H7 (cell line): ENCODE results near the gene FTCDNL1. TPM values are rescaled to one million over a fixed set of nuclear protein-coding genes. Genes with fewer than 3 reads are reported as not detected.

Source experiments
- DNase-seq: peaks from one replicate; pipeline ENCODE4 v3.0.0; 2012
- H3K27me3 ChIP-seq: 2 replicates; pipeline ENCODE4 v1.6.0; 2011; ENCODE audit warnings: mild to moderate bottlenecking, low read length; ENCODE audit not compliant: control insufficient read depth, insufficient read depth
- H3K36me3 ChIP-seq: replicated peaks from 2 replicates; pipeline ENCODE4 v1.5.1; 2011; ENCODE audit warnings: low read length; ENCODE audit not compliant: control insufficient read depth, insufficient read depth
- H3K4me3 ChIP-seq: 2 replicates; pipeline ENCODE4 v1.5.1; 2011; ENCODE audit warnings: low read depth, mild to moderate bottlenecking, control low read depth, low read length, moderate library complexity; ENCODE audit not compliant: insufficient read depth
- total RNA-seq: library from RNA; depleted of rRNA; stranded (reverse); fragments of >200 nt; shearing (Covaris generic); gene quantifications from 2 replicates; pipeline ENCODE4 v1.2.3, GENCODE V29; 2014

The FTCDNL1 gene
- total RNA-seq, 1 experiment from 2014 or later: 0.59 TPM

- H3K27me3 ChIP-seq: no peaks in the 10 kb centered on the region
Measured at GRCh38 chr2:199818754-199819153, 32.2 kb downstream of the FTCDNL1 start.

GRCh38 chr2:199818026-199818425, 33.0 kb downstream of the FTCDNL1 start:
- Histone ChIP-seq H3K36me3 (no peaks in the 10 kb centered on the region), H3K27me3 (no peaks in the 10 kb centered on the region), H3K4me3 (no peak overlapping the region)
- no peak for DNase-seq

More at GRCh38 chr2:199818754-199819153, 32.2 kb downstream of the FTCDNL1 start:
- Histone ChIP-seq H3K36me3 (no peaks in the 10 kb centered on the region), H3K4me3 (no peak overlapping the region)
- DNase-seq: no peak

GRCh38 chr2:199814817-199815211, 36.2 kb downstream of the FTCDNL1 start:
- H3K4me3 ChIP-seq: no peak overlapping the region
- H3K27me3 ChIP-seq: no peaks in the 10 kb centered on the region
- DNase-seq: no peak
- H3K36me3 ChIP-seq: no peaks in the 10 kb centered on the region

GRCh38 chr2:199814101-199814816, 36.7 kb downstream of the FTCDNL1 start:
- Histone ChIP-seq H3K4me3 (no peak overlapping the region), H3K36me3 (no peaks in the 10 kb centered on the region), H3K27me3 (no peaks in the 10 kb centered on the region)
- DNase-seq: no peak

GRCh38 chr2:199812493-199812892, 38.5 kb downstream of the FTCDNL1 start:
- H3K36me3 ChIP-seq: no peaks in the 10 kb centered on the region
- DNase-seq: no peak
- H3K4me3 ChIP-seq: no peak overlapping the region
- no peaks in the 10 kb centered on the region for H3K27me3 ChIP-seq

- peak; percentile 12 for DNase-seq
- H3K27me3 ChIP-seq: no peaks in the 10 kb centered on the region
- no peaks in the 10 kb centered on the region for H3K36me3 ChIP-seq
- H3K4me3 ChIP-seq: no peak overlapping the region
Measured at GRCh38 chr2:199811346-199811745, 39.6 kb downstream of the FTCDNL1 start.

GRCh38 chr2:199810422-199811171, 40.4 kb downstream of the FTCDNL1 start:
- no peak overlapping the region for H3K4me3 ChIP-seq
- H3K36me3 ChIP-seq: no peaks in the 10 kb centered on the region
- no peak for DNase-seq
- H3K27me3 ChIP-seq: no peaks in the 10 kb centered on the region

- no peak for DNase-seq
Measured at GRCh38 chr2:199807966-199808365, 43.0 kb downstream of the FTCDNL1 start.

GRCh38 chr2:199806179-199806578, 44.8 kb downstream of the FTCDNL1 start:
- no peak overlapping the region for H3K4me3 ChIP-seq
- no peaks in the 10 kb centered on the region for H3K27me3 ChIP-seq
- no peaks in the 10 kb centered on the region for H3K36me3 ChIP-seq
- DNase-seq: no peak

More at GRCh38 chr2:199807966-199808365, 43.0 kb downstream of the FTCDNL1 start:
- Histone ChIP-seq H3K36me3 (no peaks in the 10 kb centered on the region), H3K4me3 (no peak overlapping the region), H3K27me3 (no peaks in the 10 kb centered on the region)

GRCh38 chr2:199804831-199805230, 46.2 kb downstream of the FTCDNL1 start:
- H3K36me3 ChIP-seq: no peaks in the 10 kb centered on the region
- H3K27me3 ChIP-seq: no peaks in the 10 kb centered on the region
- peak; percentile 14 for DNase-seq
- H3K4me3 ChIP-seq: no peak overlapping the region

- no peaks in the 10 kb centered on the region; the same call in 1 of the 2 replicates for H3K27me3 ChIP-seq
- no peak for DNase-seq
- no peak overlapping the region for H3K4me3 ChIP-seq
- H3K36me3 ChIP-seq: no peaks in the 10 kb centered on the region
Measured at GRCh38 chr2:199798831-199799580, 52.0 kb downstream of the FTCDNL1 start.

GRCh38 chr2:199797431-199798403, 53.3 kb downstream of the FTCDNL1 start:
- Histone ChIP-seq H3K4me3 (no peak overlapping the region), H3K27me3 (no peaks in the 10 kb centered on the region; the same call in 1 of the 2 replicates), H3K36me3 (no peaks in the 10 kb centered on the region)
- DNase-seq: no peak

GRCh38 chr2:199792381-199792780, 58.6 kb downstream of the FTCDNL1 start:
- Histone ChIP-seq H3K27me3 (no peaks in the 10 kb centered on the region), H3K4me3 (no peak overlapping the region), H3K36me3 (no peaks in the 10 kb centered on the region)
- DNase-seq: no peak

GRCh38 chr2:199791326-199791725, 59.7 kb downstream of the FTCDNL1 start:
- no peaks in the 10 kb centered on the region for H3K27me3 ChIP-seq
- H3K36me3 ChIP-seq: no peaks in the 10 kb centered on the region
- no peak for DNase-seq
- H3K4me3 ChIP-seq: no peak overlapping the region
